ENCODE results near the gene GATD1.

The GATD1 gene

DNA sequence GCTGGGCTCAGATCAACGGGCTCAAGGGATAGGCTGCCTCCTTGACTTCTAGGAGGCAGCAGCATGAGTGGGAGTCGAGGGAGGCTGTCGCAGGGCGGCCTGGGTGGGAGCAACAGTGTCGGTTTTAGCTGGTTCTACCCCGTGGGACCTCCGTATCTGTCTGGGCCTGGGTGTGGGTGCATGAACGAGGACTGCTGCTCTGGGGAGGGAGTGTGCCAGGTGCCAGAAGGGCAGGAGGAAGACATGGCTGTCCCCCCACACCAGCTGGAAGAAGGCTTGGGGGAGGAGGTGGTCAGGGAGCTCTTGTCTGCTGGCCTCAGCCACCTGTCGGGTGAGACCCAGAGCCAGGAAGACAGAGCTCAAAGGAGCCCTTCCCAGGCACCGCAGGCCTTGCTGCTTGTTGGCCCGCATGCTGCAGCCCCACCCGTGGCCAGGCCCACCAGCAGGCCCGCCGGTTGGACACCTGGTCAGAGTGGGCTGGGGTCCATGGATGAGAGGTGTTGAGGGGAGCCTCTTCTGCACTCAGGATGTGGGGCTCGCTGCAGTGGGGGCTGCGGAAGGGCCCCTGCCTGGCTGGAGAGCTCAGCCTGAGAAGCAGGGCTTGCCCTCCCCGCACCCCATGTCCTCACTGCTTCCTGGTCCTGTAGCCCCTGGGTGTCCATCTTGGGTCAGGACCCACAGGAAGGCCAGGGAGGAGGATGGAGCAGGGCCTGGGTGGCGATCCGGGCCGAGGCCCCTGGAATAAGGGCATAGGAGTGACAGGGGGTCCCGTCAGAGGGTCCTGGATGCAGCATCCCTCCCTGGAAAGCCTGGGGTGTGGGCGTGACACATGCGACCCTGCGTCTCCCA is 9.2 kb upstream of the GATD1 start:
- H3K27me3 ChIP-seq (replicated peaks) = no peaks in the 10 kb centered on the region
- H3K4me3 ChIP-seq (ENCODE audit: low read depth, low read length) = no peak overlapping the region

DNA sequence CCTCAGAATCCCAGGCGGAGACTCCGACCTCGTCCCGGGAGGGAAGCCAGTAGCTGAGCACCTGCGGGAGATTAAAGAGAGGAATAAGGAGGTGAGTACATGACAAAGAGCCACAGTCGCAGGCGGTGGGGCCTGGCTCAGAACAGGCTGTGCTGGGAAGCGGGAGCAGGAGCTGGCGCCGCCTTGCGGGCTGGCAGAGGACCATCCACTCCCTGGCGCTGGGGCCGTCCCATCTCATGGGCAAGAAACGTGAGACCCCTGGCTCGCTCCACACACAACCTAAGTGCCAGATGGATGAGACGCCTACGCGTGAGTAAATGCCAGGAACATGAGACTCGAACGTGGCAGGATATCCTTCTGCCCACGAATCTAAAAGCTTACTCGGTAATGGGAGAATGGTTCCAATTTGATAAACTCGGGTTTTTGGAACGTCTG is 6.3 kb upstream of the GATD1 start:
- H3K27me3 ChIP-seq (replicated peaks) = no peaks in the 10 kb centered on the region
- in situ Hi-C loops (cut with HindIII; ENCODE audit: low pct_ligation_motif_present, low sequenced_read_pairs) = no loop called here
- no peaks in the 10 kb centered on the region for H3K36me3 ChIP-seq (replicated peaks)
- no peak overlapping the region for H3K4me3 ChIP-seq (ENCODE audit: low read depth, low read length)
- peak; percentile 62 for DNase-seq
- TF ChIP-seq, protein P1, sequence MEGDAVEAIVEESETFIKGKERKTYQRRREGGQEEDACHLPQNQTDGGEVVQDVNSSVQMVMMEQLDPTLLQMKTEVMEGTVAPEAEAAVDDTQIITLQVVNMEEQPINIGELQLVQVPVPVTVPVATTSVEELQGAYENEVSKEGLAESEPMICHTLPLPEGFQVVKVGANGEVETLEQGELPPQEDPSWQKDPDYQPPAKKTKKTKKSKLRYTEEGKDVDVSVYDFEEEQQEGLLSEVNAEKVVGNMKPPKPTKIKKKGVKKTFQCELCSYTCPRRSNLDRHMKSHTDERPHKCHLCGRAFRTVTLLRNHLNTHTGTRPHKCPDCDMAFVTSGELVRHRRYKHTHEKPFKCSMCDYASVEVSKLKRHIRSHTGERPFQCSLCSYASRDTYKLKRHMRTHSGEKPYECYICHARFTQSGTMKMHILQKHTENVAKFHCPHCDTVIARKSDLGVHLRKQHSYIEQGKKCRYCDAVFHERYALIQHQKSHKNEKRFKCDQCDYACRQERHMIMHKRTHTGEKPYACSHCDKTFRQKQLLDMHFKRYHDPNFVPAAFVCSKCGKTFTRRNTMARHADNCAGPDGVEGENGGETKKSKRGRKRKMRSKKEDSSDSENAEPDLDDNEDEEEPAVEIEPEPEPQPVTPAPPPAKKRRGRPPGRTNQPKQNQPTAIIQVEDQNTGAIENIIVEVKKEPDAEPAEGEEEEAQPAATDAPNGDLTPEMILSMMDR (IDR thresholded peaks at IDR 0.05; ENCODE audit: low read depth, low read length, missing control alignments) = peak; percentile 91
- no peak overlapping the region for H3K27ac ChIP-seq

More for the DNA sequence above, 9.2 kb upstream of the GATD1 start:
- Histone ChIP-seq H3K27ac (no peak overlapping the region), H3K36me3 (replicated peaks) (no peaks in the 10 kb centered on the region)
- in situ Hi-C loops (cut with HindIII; ENCODE audit: low pct_ligation_motif_present, low sequenced_read_pairs) = no loop called here
- DNase-seq = no peak
- TF ChIP-seq, protein P1 (IDR thresholded peaks at IDR 0.05; ENCODE audit: low read depth, low read length, missing control alignments) = no peak

DNA sequence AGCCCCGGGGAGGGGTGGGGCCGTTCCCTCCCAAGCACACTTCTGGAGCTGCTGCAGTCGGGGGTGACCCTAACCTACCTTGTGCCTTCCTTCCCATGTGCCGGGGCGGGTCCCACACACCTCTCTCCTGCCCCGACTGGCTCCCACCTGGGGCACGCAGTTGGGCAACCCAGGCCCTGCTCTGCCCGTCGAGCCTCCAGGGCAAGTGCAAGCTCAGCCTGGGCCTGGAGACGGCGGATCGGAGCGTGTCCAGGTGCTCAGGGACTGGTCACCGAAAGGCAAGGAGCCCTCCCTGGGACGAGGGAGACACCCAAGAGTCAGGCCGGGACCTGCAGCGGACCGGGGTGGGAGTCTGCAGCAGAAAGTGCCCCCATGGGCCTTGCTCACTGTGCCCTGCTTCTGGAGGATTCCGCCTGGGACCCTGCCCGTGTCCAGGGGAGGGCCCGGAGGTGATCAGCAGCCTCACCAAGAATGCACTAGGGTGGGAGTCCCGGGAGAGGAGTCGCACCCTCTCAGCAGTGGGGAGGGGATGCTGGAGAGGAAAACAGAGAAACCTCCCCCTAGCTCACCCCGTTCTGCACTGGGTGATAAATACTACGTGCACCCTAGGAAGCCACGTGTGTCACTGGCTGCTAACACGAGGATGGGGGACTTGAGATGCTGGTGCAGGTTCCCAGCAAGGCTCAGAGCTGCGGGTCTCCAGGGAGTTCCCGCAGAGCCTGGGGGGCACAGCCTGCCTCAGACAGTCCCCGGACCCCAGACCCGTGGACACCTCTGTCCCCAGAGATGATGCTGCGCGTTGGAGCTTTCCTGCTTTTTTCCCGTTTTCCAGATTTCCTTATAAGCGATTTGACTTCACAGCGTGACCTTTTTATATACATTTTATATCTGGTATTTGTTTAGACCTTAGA is 5.2 kb upstream of the GATD1 start:
- Histone ChIP-seq H3K36me3 (replicated peaks) (no peaks in the 10 kb centered on the region), H3K4me3 (ENCODE audit: low read depth, low read length) (no peak overlapping the region), H3K27me3 (replicated peaks) (no peaks in the 10 kb centered on the region), H3K27ac (no peak overlapping the region)
- in situ Hi-C loops (cut with HindIII; ENCODE audit: low pct_ligation_motif_present, low sequenced_read_pairs) = no loop called here
- TF ChIP-seq, protein P1 (IDR thresholded peaks at IDR 0.05; ENCODE audit: low read depth, low read length, missing control alignments) = no peak
- DNase-seq = no peak

DNA sequence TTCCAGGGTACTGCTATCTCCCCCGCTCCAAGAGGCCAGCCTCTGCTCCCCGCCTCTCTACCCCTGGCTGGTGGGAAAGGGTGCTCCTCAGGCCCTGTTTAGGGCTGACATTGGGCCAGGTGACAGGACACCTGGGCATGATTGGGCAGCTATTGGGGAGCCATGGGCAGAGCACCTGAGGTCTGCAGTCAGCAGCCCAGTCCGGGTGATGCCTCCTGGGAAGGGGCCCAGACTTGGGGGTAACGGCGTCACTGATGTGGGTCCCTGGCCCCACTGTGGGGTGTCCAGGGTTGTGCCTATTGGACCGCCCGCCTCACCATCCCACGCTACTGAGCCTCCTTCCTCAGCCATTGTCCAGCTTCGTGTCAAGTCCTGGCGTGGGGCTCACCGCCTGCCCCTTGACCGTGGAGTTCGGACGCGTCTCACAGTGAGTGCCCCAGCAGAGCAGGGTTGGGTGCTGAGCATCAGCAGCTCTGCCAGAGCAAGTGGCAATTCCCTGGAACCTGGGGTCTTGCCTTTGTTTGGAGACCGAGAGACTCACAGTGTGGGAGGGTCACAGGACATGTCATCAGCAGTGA is 2.8 kb upstream of the GATD1 start:
- DNase-seq = no peak
- TF ChIP-seq, protein P1 (IDR thresholded peaks at IDR 0.05; ENCODE audit: low read depth, low read length, missing control alignments) = no peak
- H3K27me3 ChIP-seq (replicated peaks) = no peaks in the 10 kb centered on the region
- in situ Hi-C loops (cut with HindIII; ENCODE audit: low pct_ligation_motif_present, low sequenced_read_pairs) = no loop called here
- H3K4me3 ChIP-seq (ENCODE audit: low read depth, low read length) = no peak overlapping the region
- no peak overlapping the region for H3K27ac ChIP-seq
- H3K36me3 ChIP-seq (replicated peaks) = no peaks in the 10 kb centered on the region

DNA sequence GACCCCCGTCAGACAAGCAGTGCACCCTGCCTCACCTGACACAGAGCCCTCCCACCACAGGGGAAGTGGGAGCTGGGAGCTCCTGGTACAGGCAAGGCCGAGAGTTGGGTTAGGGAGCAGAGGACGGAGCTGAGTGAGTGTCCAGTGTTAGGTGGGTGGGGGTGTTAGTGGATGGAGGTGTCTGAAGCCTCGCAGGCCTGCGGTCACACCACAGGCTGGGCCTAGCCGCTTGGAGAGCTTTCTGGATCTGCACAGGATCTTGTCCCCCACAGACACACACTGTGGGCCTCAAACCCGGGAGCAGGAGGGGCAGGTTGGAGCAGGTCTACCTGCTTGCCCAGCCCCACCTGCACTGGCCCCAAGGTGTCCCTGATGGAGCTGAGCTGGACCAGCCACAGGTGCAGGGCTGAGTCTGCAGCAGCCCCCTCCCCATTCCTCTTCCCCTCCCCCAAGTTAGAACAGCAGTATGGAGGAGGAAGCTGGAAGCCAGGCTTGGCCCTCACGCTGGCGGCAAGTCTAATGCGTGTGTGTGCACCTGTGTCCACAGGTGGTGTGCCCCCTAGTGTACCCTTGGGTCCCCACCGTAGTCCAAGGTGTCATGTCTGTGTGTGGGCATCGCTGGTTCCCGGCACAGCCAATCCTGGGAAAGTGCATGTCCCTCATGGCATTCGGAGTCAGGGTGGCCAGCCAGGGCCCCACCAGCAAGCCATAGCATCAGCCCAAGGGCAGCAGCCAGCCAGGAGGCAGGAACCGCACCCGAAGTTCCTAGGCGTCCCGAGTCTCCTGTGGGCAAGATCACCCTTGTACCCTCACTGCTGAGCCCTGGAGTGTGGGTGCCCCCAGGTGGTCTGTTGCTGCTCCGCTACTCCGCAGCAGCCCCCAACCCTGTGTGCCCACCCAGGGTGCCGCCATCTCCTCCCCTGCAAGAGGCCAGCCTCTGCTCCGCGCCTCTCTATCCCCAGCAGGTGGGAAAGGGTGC is 2.0 kb upstream of the GATD1 start:
- Histone ChIP-seq H3K27me3 (replicated peaks) (no peaks in the 10 kb centered on the region), H3K36me3 (replicated peaks) (peaks cover 2% of the 10 kb centered on the region), H3K27ac (no peak overlapping the region), H3K4me3 (ENCODE audit: low read depth, low read length) (no peak overlapping the region)
- TF ChIP-seq, protein P1 (IDR thresholded peaks at IDR 0.05; ENCODE audit: low read depth, low read length, missing control alignments) = no peak
- in situ Hi-C loops (cut with HindIII; ENCODE audit: low pct_ligation_motif_present, low sequenced_read_pairs) = no loop called here
- DNase-seq = no peak

All from brain microvascular endothelial cell (primary cell).